ENCODE measurements around the gene STX7.

The STX7 gene

DNA sequence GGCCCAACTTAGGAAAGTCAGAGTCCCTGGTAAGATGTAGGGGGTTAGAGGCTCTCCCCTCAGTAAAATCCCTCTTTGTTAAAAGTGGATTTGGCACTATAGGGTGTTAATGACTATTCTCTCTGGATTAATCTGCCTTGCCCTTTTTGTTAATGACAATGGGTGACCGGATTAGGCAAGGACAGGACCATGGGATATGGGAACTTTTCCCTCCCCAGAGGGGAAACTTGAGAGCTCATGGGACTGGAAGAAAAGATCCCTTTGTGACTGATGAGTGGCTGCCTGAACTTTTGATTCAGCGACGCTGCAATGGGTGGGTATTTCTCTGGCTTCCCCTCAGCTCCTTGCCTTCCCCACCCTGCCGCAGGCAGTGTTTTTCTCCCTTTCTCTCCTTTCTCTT is 12.9 kb upstream of the STX7 start:
- Histone ChIP-seq H3K9me3 (no peaks in the 10 kb centered on the region; the same call in 1 of the 2 replicates), H3K4me1 (no peaks in the 10 kb centered on the region), H3K4me3 (ENCODE audit: low read depth, low read length) (no peak overlapping the region), H3K36me3 (no peaks in the 10 kb centered on the region), H3K27me3 (peaks cover 37% of the 10 kb centered on the region)
- no peak for TF ChIP-seq CTCF (IDR thresholded peaks at IDR 0.05; ENCODE audit: low read depth, low read length)
- DNase-seq: no peak

- no peak for TF ChIP-seq CTCF (IDR thresholded peaks at IDR 0.05; ENCODE audit: low read depth, low read length)
- DNase-seq: no peak
- Histone ChIP-seq H3K4me1 (no peaks in the 10 kb centered on the region), H3K4me3 (ENCODE audit: low read depth, low read length) (no peak overlapping the region), H3K36me3 (no peaks in the 10 kb centered on the region), H3K27me3 (peaks cover 41% of the 10 kb centered on the region), H3K9me3 (no peaks in the 10 kb centered on the region; the same call in 1 of the 2 replicates)
Observed at GRCh38 chr6:132524646-132525045, 11.7 kb upstream of the STX7 start.

- no peak for DNase-seq
- no peak for TF ChIP-seq CTCF (IDR thresholded peaks at IDR 0.05; ENCODE audit: low read depth, low read length)
- H3K9me3 ChIP-seq: no peaks in the 10 kb centered on the region; the same call in 1 of the 2 replicates
- H3K4me3 ChIP-seq (ENCODE audit: low read depth, low read length): no peak overlapping the region
- H3K36me3 ChIP-seq: no peaks in the 10 kb centered on the region
- H3K4me1 ChIP-seq: no peaks in the 10 kb centered on the region
- H3K27me3 ChIP-seq: peaks cover 52% of the 10 kb centered on the region
Observed at GRCh38 chr6:132520953-132521352, 8.0 kb upstream of the STX7 start.

DNA sequence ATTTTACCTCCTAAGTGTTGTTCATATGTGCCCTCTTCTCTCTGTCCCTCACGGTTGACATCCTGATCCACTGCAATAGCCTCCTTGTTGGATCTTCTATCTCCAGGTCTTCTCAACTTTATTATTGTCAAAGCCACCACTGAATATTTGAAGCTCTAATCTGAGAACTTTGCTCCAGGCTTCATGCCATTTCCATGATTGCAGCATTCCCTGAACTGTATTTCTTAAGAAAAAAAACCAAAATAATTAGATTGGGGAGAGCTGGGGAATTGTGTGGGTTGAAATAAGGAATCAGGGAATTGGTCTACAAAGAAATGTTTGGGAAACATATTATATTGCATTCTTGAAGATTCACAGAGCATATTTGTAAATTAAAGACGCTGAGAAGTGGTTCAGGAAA is 2.5 kb upstream of the STX7 start:
- no peak for TF ChIP-seq CTCF (IDR thresholded peaks at IDR 0.05; ENCODE audit: low read depth, low read length)
- no peaks in the 10 kb centered on the region for H3K36me3 ChIP-seq

GRCh38 chr6:132513831-132514545 is 1.1 kb upstream of the STX7 start:
- no peak for TF ChIP-seq CTCF (IDR thresholded peaks at IDR 0.05; ENCODE audit: low read depth, low read length)
- no peak overlapping the region for H3K4me3 ChIP-seq (ENCODE audit: low read depth, low read length)
- H3K4me1 ChIP-seq: no peaks in the 10 kb centered on the region
- DNase-seq: no peak
- peaks cover 47% of the 10 kb centered on the region for H3K27me3 ChIP-seq
- H3K9me3 ChIP-seq: no peaks in the 10 kb centered on the region
- H3K36me3 ChIP-seq: no peaks in the 10 kb centered on the region

More for the DNA sequence above, 2.5 kb upstream of the STX7 start:
- no peak for DNase-seq
- H3K27me3 ChIP-seq: peaks cover 51% of the 10 kb centered on the region
- H3K9me3 ChIP-seq: no peaks in the 10 kb centered on the region
- H3K4me1 ChIP-seq: no peaks in the 10 kb centered on the region
- H3K4me3 ChIP-seq (ENCODE audit: low read depth, low read length): no peak overlapping the region

GRCh38 chr6:132512342-132512637 is 626 bp downstream of the STX7 start:
- Histone ChIP-seq H3K4me3 (ENCODE audit: low read depth, low read length) (peak overlapping the region; percentile 70), H3K36me3 (no peaks in the 10 kb centered on the region), H3K9me3 (no peaks in the 10 kb centered on the region), H3K4me1 (no peaks in the 10 kb centered on the region), H3K27me3 (peaks cover 31% of the 10 kb centered on the region)
- DNase-seq: no peak
- TF ChIP-seq CTCF (IDR thresholded peaks at IDR 0.05; ENCODE audit: low read depth, low read length): no peak
